Activated T-cell treated with anti-CD3 and anti-CD28 coated beads, Interleukin-2, amount 50 U/mL, for 1 hour (primary cell): ENCODE data around the gene SLC36A3.
"Not testable (repeated sequence)": the region's sequence is repeated elsewhere in the genome, so short reads cannot be mapped to it uniquely, and the experiment has no call there.

Source experiments
- DNase-seq: peaks from one replicate; pipeline ENCODE4 v3.0.0-alpha.2; 2020

The SLC36A3 gene

GRCh38 chr5:151237685-151238084 lies 65.9 kb downstream of the SLC36A3 start:
- DNase-seq: no peak

- no peak for DNase-seq
These were observed 66.7 kb downstream of the SLC36A3 start for GRCh38 chr5:151236888-151237287.

- DNase-seq: not testable (repeated sequence)
These were observed 68.4 kb downstream of the SLC36A3 start for GRCh38 chr5:151235239-151235571.

GRCh38 chr5:151234476-151235238 lies 68.9 kb downstream of the SLC36A3 start:
- peak; percentile 39 for DNase-seq

GRCh38 chr5:151233616-151234085 lies 69.9 kb downstream of the SLC36A3 start:
- no peak for DNase-seq

- no peak for DNase-seq
These were observed 72.2 kb downstream of the SLC36A3 start for GRCh38 chr5:151231359-151231758.

GRCh38 chr5:151230048-151230680 lies 73.4 kb downstream of the SLC36A3 start:
- no peak for DNase-seq

- DNase-seq: no peak
These were observed 74.6 kb downstream of the SLC36A3 start for GRCh38 chr5:151228986-151229385.

- no peak for DNase-seq
These were observed 75.6 kb downstream of the SLC36A3 start for GRCh38 chr5:151227918-151228447.
